NCI-H226 (cell line): Measurements from ENCODE around the gene RNF112.
"Not testable (repeated sequence)": the region's sequence is repeated elsewhere in the genome, so short reads cannot be mapped to it uniquely, and the experiment has no call there.

ENCODE experiments used
- DNase-seq: peaks from one replicate; pipeline ENCODE4 v3.0.0-alpha.2; 2015

Gene RNF112

GRCh38 chr17:19449656-19450055 lies 38.6 kb downstream of the RNF112 start:
- no peak for DNase-seq

- DNase-seq, result no peak
Observed at GRCh38 chr17:19453296-19453695, 42.3 kb downstream of the RNF112 start.

GRCh38 chr17:19454074-19454473 lies 43.0 kb downstream of the RNF112 start:
- DNase-seq, result no peak

- no peak for DNase-seq
Observed at GRCh38 chr17:19456016-19456927, 45.2 kb downstream of the RNF112 start.

- no peak for DNase-seq
Observed at GRCh38 chr17:19457046-19457445, 46.0 kb downstream of the RNF112 start.

- DNase-seq, result no peak
Observed at GRCh38 chr17:19457830-19458271, 46.8 kb downstream of the RNF112 start.

- DNase-seq, result not testable (repeated sequence)
Observed at GRCh38 chr17:19458481-19458880, 47.4 kb downstream of the RNF112 start.

GRCh38 chr17:19459018-19459655 lies 48.1 kb downstream of the RNF112 start:
- DNase-seq, result not testable (repeated sequence)

- DNase-seq, result no peak
Observed at GRCh38 chr17:19460700-19461099, 49.7 kb downstream of the RNF112 start.

GRCh38 chr17:19461116-19461515 lies 50.1 kb downstream of the RNF112 start:
- no peak for DNase-seq

- no peak for DNase-seq
Observed at GRCh38 chr17:19461681-19462080, 50.6 kb downstream of the RNF112 start.

- not testable (repeated sequence) for DNase-seq
Observed at GRCh38 chr17:19462456-19463035, 51.5 kb downstream of the RNF112 start.

- no peak for DNase-seq
Observed at GRCh38 chr17:19464031-19465026, 53.3 kb downstream of the RNF112 start.
